ENCODE data around the gene GRIA4.

GRIA4 gene

DNA sequence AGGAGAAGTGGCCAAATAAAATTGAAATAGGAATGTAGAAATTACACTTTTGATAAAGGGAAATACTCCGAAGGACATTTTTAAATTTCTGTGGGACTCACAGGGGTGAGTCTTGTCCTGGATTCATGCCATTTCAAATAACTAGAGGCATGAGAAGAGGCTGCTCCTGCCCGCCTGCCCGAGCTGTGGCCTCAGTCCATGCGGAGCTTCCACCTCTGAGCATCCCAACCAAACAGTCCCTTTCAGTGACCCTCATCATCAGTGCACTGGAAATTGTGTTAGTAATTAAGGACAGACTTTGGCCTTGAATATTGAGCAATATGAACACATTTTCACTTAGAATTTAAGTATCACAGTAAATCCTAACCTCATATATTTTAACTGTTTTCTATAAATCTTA lies 25.6 kb downstream of the GRIA4 start:
- H4K91ac ChIP-seq (ENCODE audit: low read length) = no peak overlapping the region
- no peaks in the 10 kb centered on the region for H3K27me3 ChIP-seq (ENCODE audit: control insufficient read depth in 1 of 2, insufficient read depth in 1 of 2, low read length in 2 of 2)
- H2AK5ac ChIP-seq (ENCODE audit: low read length, severe bottlenecking) = no peak overlapping the region
- H3K9me3 ChIP-seq (ENCODE audit: control insufficient read depth, low read length) = no peaks in the 10 kb centered on the region
- H3K79me1 ChIP-seq (replicated peaks; ENCODE audit: low read length, poor library complexity, severe bottlenecking) = no peaks in the 10 kb centered on the region
- H3K4me3 ChIP-seq (ENCODE audit: insufficient read depth in 1 of 2, low read depth in 1 of 2, low read length in 2 of 2) = no peak overlapping the region
- no peak overlapping the region for H3K4ac ChIP-seq (ENCODE audit: low read depth in 1 of 2, low read length in 2 of 2)
- 96% methylated on average over 3 of the region's 4 CpGs for WGBS
- no peak overlapping the region for H4K8ac ChIP-seq (ENCODE audit: low read length)
- no peak overlapping the region for H3K14ac ChIP-seq (ENCODE audit: low read length in 2 of 2)
- H3K9ac ChIP-seq (ENCODE audit: low read length) = no peak overlapping the region
- H3K4me2 ChIP-seq (ENCODE audit: low read length, poor library complexity, severe bottlenecking) = no peak overlapping the region
- H3K18ac ChIP-seq (ENCODE audit: low read depth in 1 of 2, low read length in 2 of 2) = no peak overlapping the region
- H3K27ac ChIP-seq (ENCODE audit: low read length, poor library complexity, severe bottlenecking) = no peak overlapping the region
- H2BK12ac ChIP-seq (ENCODE audit: low read length in 2 of 2) = peak overlapping the region in 1 of 2 experiments; percentile 21
- H3K23ac ChIP-seq (ENCODE audit: low read length in 2 of 2) = no peak overlapping the region
- no peak overlapping the region for H2BK15ac ChIP-seq (ENCODE audit: low read depth, poor library complexity, severe bottlenecking)
- no peak overlapping the region for H2AFZ ChIP-seq (ENCODE audit: low read depth, low read length)
- no peak for DNase-seq
- H2BK5ac ChIP-seq (ENCODE audit: low read depth, low read length, poor library complexity, severe bottlenecking) = no peak overlapping the region
- no peak overlapping the region for H2BK120ac ChIP-seq (ENCODE audit: low read depth, low read length)
- H3K4me1 ChIP-seq (ENCODE audit: control insufficient read depth, insufficient read depth, low read depth, low read length) = peaks cover 1% of the 10 kb centered on the region
- no peaks in the 10 kb centered on the region for H3K36me3 ChIP-seq (ENCODE audit: control insufficient read depth in 1 of 2, insufficient read depth in 2 of 2, low read depth in 1 of 2, low read length in 2 of 2)

DNA sequence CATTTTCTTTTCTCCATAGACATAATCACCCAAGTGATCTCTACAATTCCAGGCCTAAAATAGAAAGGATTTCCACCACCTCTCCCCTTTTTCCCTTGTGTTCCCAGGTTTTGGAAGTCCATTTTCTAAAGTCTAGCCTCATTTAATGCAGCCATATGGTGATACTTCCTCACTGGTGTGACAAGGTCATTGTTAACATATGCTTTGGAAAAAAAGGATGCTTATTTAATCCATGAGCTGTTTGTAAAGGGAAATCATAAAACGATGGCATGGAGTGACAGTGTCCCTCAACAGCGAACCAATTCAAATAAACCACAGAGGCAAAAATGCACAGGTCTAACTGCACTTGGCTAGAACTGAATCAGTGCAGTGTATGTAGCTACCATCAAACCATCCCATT lies 26.6 kb downstream of the GRIA4 start:
- Histone ChIP-seq H2BK120ac (ENCODE audit: low read depth, low read length) (no peak overlapping the region), H4K91ac (ENCODE audit: low read length) (no peak overlapping the region), H3K18ac (ENCODE audit: low read depth in 1 of 2, low read length in 2 of 2) (no peak overlapping the region), H3K4me3 (ENCODE audit: insufficient read depth in 1 of 2, low read depth in 1 of 2, low read length in 2 of 2) (no peak overlapping the region), H3K9ac (ENCODE audit: low read length) (no peak overlapping the region), H3K79me1 (replicated peaks; ENCODE audit: low read length, poor library complexity, severe bottlenecking) (no peaks in the 10 kb centered on the region), H3K27ac (ENCODE audit: low read length, poor library complexity, severe bottlenecking) (no peak overlapping the region), H4K8ac (ENCODE audit: low read length) (peak overlapping the region; percentile 84), H3K4ac (ENCODE audit: low read depth in 1 of 2, low read length in 2 of 2) (no peak overlapping the region), H3K14ac (ENCODE audit: low read length in 2 of 2) (no peak overlapping the region), H2BK15ac (ENCODE audit: low read depth, poor library complexity, severe bottlenecking) (no peak overlapping the region), H3K4me1 (ENCODE audit: control insufficient read depth, insufficient read depth, low read depth, low read length) (peaks cover 1% of the 10 kb centered on the region), H3K23ac (ENCODE audit: low read length in 2 of 2) (no peak overlapping the region), H2AK5ac (ENCODE audit: low read length, severe bottlenecking) (no peak overlapping the region), H3K9me3 (ENCODE audit: control insufficient read depth, low read length) (no peaks in the 10 kb centered on the region), H3K36me3 (ENCODE audit: control insufficient read depth in 1 of 2, insufficient read depth in 2 of 2, low read depth in 1 of 2, low read length in 2 of 2) (no peaks in the 10 kb centered on the region), H2AFZ (ENCODE audit: low read depth, low read length) (no peak overlapping the region), H2BK5ac (ENCODE audit: low read depth, low read length, poor library complexity, severe bottlenecking) (no peak overlapping the region), H2BK12ac (ENCODE audit: low read length in 2 of 2) (no peak overlapping the region), H3K27me3 (ENCODE audit: control insufficient read depth in 1 of 2, insufficient read depth in 1 of 2, low read length in 2 of 2) (no peaks in the 10 kb centered on the region), H3K4me2 (ENCODE audit: low read length, poor library complexity, severe bottlenecking) (no peak overlapping the region)
- DNase-seq = no peak
- 47% methylated on average over 2 of the region's 2 CpGs for WGBS

DNA sequence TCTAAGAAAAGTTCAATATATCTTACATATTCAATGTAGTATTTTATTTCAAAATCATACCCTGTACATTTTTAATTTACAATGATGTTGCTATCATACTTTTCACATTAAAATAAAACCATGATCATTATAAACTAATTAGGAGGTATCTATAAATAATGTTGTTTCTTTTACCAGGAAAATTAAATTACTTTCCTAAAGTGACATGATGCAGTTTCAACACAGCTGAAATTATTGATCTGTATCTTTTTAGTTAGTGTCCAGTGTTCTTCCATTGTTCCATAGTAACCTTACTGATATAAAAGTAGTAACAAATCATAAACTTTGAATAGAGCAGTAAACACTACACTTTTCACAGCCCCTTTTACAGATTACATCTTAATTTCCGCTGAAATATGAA lies 29.7 kb downstream of the GRIA4 start:
- no peak overlapping the region for H2BK5ac ChIP-seq (ENCODE audit: low read depth, low read length, poor library complexity, severe bottlenecking)
- H3K9me3 ChIP-seq (ENCODE audit: control insufficient read depth, low read length) = no peaks in the 10 kb centered on the region
- H2BK12ac ChIP-seq (ENCODE audit: low read length in 2 of 2) = no peak overlapping the region
- no peak overlapping the region for H3K27ac ChIP-seq (ENCODE audit: low read length, poor library complexity, severe bottlenecking)
- no peak overlapping the region for H2AK5ac ChIP-seq (ENCODE audit: low read length, severe bottlenecking)
- H3K36me3 ChIP-seq (ENCODE audit: control insufficient read depth in 1 of 2, insufficient read depth in 2 of 2, low read depth in 1 of 2, low read length in 2 of 2) = no peaks in the 10 kb centered on the region
- H3K4me3 ChIP-seq (ENCODE audit: insufficient read depth in 1 of 2, low read depth in 1 of 2, low read length in 2 of 2) = no peak overlapping the region
- no peak overlapping the region for H2AFZ ChIP-seq (ENCODE audit: low read depth, low read length)
- no peak overlapping the region for H4K8ac ChIP-seq (ENCODE audit: low read length)
- H3K4me1 ChIP-seq (ENCODE audit: control insufficient read depth, insufficient read depth, low read depth, low read length) = no peaks in the 10 kb centered on the region
- H4K91ac ChIP-seq (ENCODE audit: low read length) = no peak overlapping the region
- H2BK15ac ChIP-seq (ENCODE audit: low read depth, poor library complexity, severe bottlenecking) = no peak overlapping the region
- H3K14ac ChIP-seq (ENCODE audit: low read length in 2 of 2) = no peak overlapping the region
- no peak overlapping the region for H3K4me2 ChIP-seq (ENCODE audit: low read length, poor library complexity, severe bottlenecking)
- no peaks in the 10 kb centered on the region for H3K27me3 ChIP-seq (ENCODE audit: control insufficient read depth in 1 of 2, insufficient read depth in 1 of 2, low read length in 2 of 2)
- H3K4ac ChIP-seq (ENCODE audit: low read depth in 1 of 2, low read length in 2 of 2) = no peak overlapping the region
- DNase-seq = no peak
- no peak overlapping the region for H3K9ac ChIP-seq (ENCODE audit: low read length)
- H3K79me1 ChIP-seq (replicated peaks; ENCODE audit: low read length, poor library complexity, severe bottlenecking) = no peaks in the 10 kb centered on the region
- no CpG with 5 or more reads among the region's 1 CpG for WGBS
- no peak overlapping the region for H3K23ac ChIP-seq (ENCODE audit: low read length in 2 of 2)
- H2BK120ac ChIP-seq (ENCODE audit: low read depth, low read length) = no peak overlapping the region
- no peak overlapping the region for H3K18ac ChIP-seq (ENCODE audit: low read depth in 1 of 2, low read length in 2 of 2)

DNA sequence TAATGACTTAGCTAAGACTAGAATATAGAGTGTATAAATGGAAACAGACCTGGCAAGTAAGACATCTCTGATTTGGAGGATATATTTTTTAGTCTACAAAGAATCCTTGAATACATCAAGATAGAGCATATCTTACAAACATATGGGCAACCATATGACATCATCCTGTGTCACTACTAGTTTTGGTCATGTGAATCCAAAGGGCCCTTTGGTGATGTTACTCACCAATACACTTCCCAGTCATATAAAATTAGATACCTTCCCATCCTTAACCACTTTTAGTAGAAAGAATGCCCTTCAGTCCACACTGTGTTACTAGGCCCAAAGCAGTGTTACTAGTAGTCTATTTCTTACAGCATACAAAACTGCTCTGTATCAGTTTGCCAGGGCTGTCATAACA lies 31.6 kb downstream of the GRIA4 start:
- Histone ChIP-seq H3K27ac (ENCODE audit: low read length, poor library complexity, severe bottlenecking) (no peak overlapping the region), H3K9me3 (ENCODE audit: control insufficient read depth, low read length) (peaks cover 3% of the 10 kb centered on the region), H3K4ac (ENCODE audit: low read depth in 1 of 2, low read length in 2 of 2) (no peak overlapping the region), H3K4me1 (ENCODE audit: control insufficient read depth, insufficient read depth, low read depth, low read length) (no peaks in the 10 kb centered on the region), H3K18ac (ENCODE audit: low read depth in 1 of 2, low read length in 2 of 2) (no peak overlapping the region), H3K27me3 (ENCODE audit: control insufficient read depth in 1 of 2, insufficient read depth in 1 of 2, low read length in 2 of 2) (no peaks in the 10 kb centered on the region), H4K91ac (ENCODE audit: low read length) (no peak overlapping the region), H2AFZ (ENCODE audit: low read depth, low read length) (no peak overlapping the region), H3K9ac (ENCODE audit: low read length) (no peak overlapping the region), H4K8ac (ENCODE audit: low read length) (no peak overlapping the region), H3K14ac (ENCODE audit: low read length in 2 of 2) (no peak overlapping the region), H3K4me3 (ENCODE audit: insufficient read depth in 1 of 2, low read depth in 1 of 2, low read length in 2 of 2) (no peak overlapping the region), H2BK5ac (ENCODE audit: low read depth, low read length, poor library complexity, severe bottlenecking) (no peak overlapping the region), H2BK12ac (ENCODE audit: low read length in 2 of 2) (no peak overlapping the region), H3K23ac (ENCODE audit: low read length in 2 of 2) (no peak overlapping the region), H3K4me2 (ENCODE audit: low read length, poor library complexity, severe bottlenecking) (no peak overlapping the region), H3K79me1 (replicated peaks; ENCODE audit: low read length, poor library complexity, severe bottlenecking) (no peaks in the 10 kb centered on the region), H2AK5ac (ENCODE audit: low read length, severe bottlenecking) (no peak overlapping the region), H2BK15ac (ENCODE audit: low read depth, poor library complexity, severe bottlenecking) (no peak overlapping the region), H2BK120ac (ENCODE audit: low read depth, low read length) (no peak overlapping the region), H3K36me3 (ENCODE audit: control insufficient read depth in 1 of 2, insufficient read depth in 2 of 2, low read depth in 1 of 2, low read length in 2 of 2) (no peaks in the 10 kb centered on the region)
- DNase-seq = no peak
